Measurements from ENCODE around the gene CLCNKA.
A peak's percentile ranks its signal among the peaks of the same experiment; 100 is the strongest.
"Not testable (repeated sequence)": the region's sequence is repeated elsewhere in the genome, so short reads cannot be mapped to it uniquely, and the experiment has no call there.

The CLCNKA gene

DNA sequence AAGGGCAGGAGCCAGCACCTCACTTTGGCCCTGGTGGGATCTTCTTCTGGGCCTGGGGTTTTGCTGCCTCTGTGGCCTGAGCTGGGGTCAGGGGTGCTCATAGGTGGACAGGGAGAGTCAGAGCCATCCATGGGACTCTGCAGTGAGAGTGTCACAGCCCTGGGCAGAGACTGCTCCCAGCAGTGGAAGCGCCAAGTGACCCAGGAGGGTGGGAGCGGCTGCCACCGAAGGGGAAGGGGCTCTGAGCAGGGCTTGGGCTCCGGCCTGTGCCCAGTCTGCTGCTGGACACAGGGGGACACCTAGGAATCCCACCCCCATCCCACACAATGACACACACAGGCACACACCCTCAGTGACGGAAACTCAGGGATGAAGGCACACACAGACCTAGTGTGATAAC lies 22.1 kb downstream of the CLCNKA start:
- DNase-seq: no peak

- DNase-seq: no peak
Observed at GRCh38 chr1:16046842-16047241, 25.0 kb downstream of the CLCNKA start.

- no peak for DNase-seq
Observed at GRCh38 chr1:16047791-16048475, 26.1 kb downstream of the CLCNKA start.

DNA sequence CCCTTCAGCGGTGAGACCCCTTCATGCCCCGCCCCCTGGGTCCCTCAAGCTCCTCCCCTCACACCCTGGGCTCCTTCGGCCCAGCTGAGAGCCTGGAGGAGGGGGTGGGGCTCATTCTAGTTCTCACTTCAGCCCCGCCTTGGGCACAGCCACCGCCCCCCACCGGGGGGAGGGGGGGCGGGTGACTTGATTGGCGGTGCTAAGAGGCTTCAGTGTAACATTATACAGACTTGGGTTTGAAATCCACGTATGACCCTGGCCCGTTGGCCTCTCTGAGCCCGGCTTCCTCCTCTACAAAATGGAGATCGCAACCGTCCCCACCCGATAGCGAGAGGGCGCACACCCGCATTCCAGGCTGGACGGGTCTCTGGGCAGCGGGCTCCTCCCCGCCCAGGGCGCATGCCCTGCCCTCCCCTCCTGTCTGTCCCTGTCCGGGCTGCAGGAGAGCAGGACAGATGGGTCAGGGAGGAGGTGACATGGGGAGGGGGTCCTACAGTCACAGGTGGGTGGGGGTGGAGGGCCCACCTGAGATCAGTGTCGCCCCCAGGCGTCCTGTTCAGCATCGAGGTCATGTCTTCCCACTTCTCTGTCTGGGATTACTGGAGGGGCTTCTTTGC lies 26.8 kb downstream of the CLCNKA start:
- DNase-seq: peak; percentile 53

GRCh38 chr1:16050328-16050727 lies 28.5 kb downstream of the CLCNKA start:
- DNase-seq: no peak

DNA sequence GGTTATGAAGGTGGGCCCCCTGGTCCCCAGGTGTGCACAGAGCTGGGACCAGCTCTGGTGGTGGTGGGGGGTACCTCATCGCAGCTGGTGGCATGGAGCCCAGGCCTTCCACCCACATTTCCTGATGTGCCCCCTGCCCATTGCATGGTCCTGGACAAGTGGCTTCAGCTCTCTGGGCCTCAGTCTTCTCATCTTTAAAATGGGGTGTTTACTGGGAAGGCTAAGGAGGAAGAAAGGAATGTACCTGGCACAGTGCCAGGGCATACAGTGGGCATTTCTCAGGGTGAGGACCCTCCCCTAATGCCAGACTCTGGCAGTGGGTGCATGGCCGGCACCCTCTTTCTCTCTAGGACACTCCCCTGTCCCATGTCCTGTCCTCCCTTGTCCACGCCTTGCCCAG lies 29.2 kb downstream of the CLCNKA start:
- no peak for DNase-seq

GRCh38 chr1:16051949-16052348 lies 30.1 kb downstream of the CLCNKA start:
- DNase-seq: not testable (repeated sequence)

DNA sequence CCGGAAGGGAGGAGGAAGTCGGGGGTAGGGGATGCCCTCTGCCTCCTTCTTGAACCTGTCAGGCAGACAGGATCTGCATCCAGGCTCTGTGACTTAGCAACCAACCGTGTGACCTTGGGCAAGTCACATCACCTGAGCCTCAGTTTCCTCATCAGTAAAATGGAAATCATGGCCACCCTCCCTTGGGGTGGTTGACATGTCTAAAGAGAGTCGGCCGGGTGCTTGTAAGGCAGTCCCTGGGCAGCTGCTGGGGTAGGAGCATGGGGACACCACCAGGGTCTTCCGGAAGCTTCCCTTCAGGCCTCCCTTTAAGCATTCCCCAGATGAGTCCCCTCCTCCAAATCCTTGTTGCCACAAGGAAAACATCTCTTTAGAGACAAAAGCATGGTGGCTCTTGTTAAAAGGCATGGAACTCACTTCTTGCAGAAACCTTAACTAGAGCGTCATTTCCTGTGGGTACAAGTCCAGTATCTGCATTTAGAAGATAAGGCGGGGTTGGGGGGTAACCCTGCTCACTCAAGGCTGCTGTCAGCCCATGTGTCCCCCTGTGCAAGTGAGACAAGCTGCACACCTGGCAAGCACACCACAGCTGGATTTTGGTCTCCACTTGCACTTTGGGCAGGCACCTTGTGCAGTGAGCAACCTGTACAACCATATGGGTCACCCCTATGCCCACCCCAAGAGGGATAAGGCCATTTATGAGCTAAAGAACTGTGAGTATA lies 32.1 kb downstream of the CLCNKA start:
- no peak for DNase-seq

GRCh38 chr1:16054598-16055540 lies 33.0 kb downstream of the CLCNKA start:
- DNase-seq: no peak

- peak; percentile 95 for DNase-seq
Observed at GRCh38 chr1:16055613-16056520, 34.0 kb downstream of the CLCNKA start.

DNA sequence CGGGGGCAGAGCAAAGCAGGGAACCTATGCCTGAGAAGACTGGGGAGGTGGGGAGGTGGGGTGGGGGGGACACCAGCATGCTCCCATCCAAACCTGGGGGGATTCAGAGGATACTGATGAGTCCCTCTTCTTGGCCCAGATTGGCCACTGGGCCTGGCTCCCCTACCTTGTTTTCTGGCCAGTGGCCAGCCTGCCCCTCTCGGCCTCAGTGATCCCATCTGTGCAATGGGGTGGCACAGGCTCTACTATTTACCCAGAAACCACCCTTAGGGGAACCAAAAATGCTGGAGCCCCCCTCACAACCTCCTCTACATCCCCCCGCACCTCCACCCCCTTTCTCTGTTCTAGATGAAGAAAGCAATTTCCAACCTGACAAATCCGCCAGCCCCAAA lies 34.7 kb downstream of the CLCNKA start:
- DNase-seq: not testable (repeated sequence)

GRCh38 chr1:16057314-16057915 lies 35.6 kb downstream of the CLCNKA start:
- DNase-seq: not testable (repeated sequence)

DNA sequence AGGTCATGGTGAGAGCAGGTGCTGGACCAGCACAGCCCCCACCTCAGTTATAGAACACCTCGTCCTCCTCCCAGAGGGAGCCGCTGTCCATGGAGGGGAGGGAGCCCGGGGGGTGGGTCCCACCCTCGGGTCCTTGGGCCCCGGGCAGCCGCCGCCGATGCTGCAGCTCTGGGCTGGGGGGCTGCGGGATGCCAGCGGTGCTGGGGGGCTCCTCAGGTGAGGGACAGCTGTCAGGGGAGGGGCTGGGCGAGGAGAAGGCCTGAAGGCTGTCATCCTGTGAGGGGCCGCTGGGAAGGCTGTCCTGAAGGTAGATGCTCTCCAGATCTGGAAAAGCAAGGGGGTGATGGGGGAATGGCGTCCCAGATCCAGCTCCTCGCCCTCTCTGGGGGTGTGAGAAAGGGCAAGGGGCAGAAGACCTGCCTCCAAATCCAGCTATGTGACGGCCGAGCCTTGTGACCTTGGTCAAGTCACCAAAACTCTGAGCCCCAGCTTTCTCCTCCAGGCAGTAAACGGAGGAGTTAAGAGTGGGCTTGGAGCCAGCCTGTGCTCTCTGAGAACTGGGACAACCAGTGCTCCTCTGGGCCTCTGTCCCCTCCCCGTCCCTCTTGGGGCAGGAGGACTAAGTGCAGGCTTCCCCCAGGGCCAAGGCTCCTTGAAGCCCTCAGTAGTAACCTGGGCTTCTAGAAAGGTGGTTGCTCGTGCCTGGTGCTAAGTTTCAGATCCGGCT lies 36.7 kb downstream of the CLCNKA start:
- peak; percentile 40 for DNase-seq

GRCh38 chr1:16061266-16061665 lies 39.4 kb downstream of the CLCNKA start:
- DNase-seq: no peak

DNA sequence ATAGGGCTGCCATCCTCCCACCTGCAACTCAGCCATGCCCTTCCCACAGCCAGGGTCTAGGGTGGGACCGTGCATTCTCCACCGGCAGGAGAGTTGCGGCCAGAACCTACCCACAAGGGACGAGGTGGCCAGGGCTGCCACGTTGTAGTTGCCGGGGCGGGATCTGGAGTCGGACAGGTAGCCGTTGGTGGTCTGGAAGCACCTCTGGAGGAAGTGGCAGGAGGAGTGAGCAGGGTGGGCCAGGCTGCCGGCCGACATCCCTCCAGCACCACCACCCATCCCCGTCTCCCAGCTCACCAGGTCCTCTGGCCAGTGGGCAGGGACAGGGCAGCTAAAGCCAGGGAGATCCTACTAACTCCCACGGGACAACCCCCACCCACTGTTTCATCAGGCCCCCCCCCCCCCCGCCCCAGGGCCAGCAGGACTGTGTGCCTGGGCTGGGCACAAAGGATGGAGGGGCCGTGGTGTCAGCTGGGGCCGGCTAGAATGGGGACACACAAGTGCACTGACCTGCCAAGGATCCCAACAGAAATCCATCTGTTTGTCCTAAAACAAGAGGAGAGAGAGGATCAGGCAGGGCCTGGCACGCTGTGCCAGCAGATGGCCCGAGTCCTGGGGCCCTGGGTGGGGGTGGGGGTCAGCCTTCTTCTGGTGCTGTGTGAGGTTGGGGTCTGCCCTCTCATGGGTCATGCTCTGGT lies 40.3 kb downstream of the CLCNKA start:
- DNase-seq: not testable (repeated sequence)

- not testable (repeated sequence) for DNase-seq
Observed at GRCh38 chr1:16062687-16063075, 40.8 kb downstream of the CLCNKA start.

GRCh38 chr1:16063226-16063829 lies 41.5 kb downstream of the CLCNKA start:
- no peak for DNase-seq

GRCh38 chr1:16063921-16064320 lies 42.1 kb downstream of the CLCNKA start:
- no peak for DNase-seq

DNA sequence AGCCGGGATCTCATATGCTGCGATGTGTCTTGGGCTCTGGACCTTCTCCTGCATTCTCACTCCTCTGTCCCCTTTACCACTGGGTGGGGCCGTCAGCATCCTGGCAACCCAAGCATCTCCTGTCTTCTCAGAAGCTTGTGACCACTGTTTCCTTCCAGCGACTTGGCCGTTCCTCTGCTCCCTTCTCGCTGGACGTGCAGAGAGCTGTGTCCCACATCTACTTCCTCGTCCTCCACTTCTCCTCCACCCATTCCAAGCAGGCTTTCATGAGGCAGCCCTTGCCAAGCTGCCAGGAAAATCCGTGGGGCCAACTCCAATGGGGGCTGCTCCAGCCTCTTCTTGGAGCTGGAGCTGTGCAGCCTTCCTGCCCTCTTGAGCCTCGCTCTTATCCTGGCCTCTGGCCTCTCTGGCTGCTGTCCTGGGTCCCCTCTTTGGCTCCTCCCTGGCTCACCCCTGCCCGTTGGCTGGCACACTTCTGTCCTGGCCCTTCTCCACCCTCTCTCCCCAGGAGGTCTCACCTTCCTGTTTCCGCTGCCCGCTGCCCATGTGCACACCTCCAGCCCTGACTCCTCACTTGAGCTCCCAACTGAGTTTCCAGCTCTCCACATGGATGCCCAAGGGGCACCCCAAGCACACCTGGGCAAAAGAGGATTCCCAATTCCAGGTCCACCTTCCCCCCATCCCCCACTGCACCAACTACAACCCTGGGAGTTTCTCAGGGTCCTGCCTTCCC lies 42.9 kb downstream of the CLCNKA start:
- no peak for DNase-seq
